Endothelial cell of umbilical vein (primary cell): ENCODE data around the gene SBSN.

ENCODE experiments used
- CTCF ChIP-seq, 2 donors: IDR thresholded peaks; 1 replicate in 1 of 2; 2 replicates in 1 of 2; pipeline ENCODE4 v1.5.1; 2011; ENCODE audit warnings: low read length in 2 of 2, mild to moderate bottlenecking in 2 of 2, moderate library complexity in 2 of 2, control low read depth in 1 of 2, inconsistent platforms in 1 of 2, low read depth in 1 of 2; ENCODE audit not compliant: insufficient read depth in 1 of 2; ENCODE audit errors: extremely low read depth in 1 of 2
- EZH2 ChIP-seq: IDR thresholded peaks from 2 replicates; pipeline ENCODE4 v1.6.1; 2012; ENCODE audit warnings: borderline replicate concordance, low read depth, mild to moderate bottlenecking, moderate library complexity, low read length, inconsistent platforms; ENCODE audit not compliant: severe bottlenecking
- MAX ChIP-seq: IDR thresholded peaks from 2 replicates; pipeline ENCODE4 v1.6.1; 2011; ENCODE audit not compliant: insufficient read depth, insufficient read length
- MYC ChIP-seq: IDR thresholded peaks from one replicate; pipeline ENCODE4 v1.6.1; 2011; ENCODE audit warnings: mild to moderate bottlenecking, low read depth, low read length
- POLR2A ChIP-seq: IDR thresholded peaks from 2 replicates; pipeline ENCODE4 v1.6.1; 2012; ENCODE audit warnings: low read depth, mild to moderate bottlenecking, control low read depth, low read length

- TF ChIP-seq MYC, result no peak
- no peak for TF ChIP-seq CTCF (IDR thresholded peaks at IDR 0.05; ENCODE audit: extremely low read depth in 1 of 2, insufficient read depth in 1 of 2, low read depth in 1 of 2, low read length in 2 of 2)
- no peak for TF ChIP-seq EZH2
- no peak for TF ChIP-seq MAX
- TF ChIP-seq POLR2A, result no peak
These were observed 37.1 kb upstream of the SBSN start for GRCh38 chr19:35565016-35565856.
